Upper lobe of left lung (tissue), 6 donors: ENCODE data around the gene NR1H4. TPM values are rescaled to one million over a fixed set of nuclear protein-coding genes. Genes with fewer than 3 reads are reported as not detected.
"Not testable (repeated sequence)": the region's sequence is repeated elsewhere in the genome, so short reads cannot be mapped to it uniquely, and the experiment has no call there.

Experiments
- ATAC-seq, 2 donors: fragments of 200-7000 bp; cut with Tn5 transposase; one replicate each; pipeline ENCODE4 v1.9.1; 2022; ENCODE audit warnings: mild to moderate bottlenecking in 2 of 2, moderate library complexity in 2 of 2; ENCODE audit not compliant: low FRiP score in 2 of 2
- DNase-seq, 2 donors: peaks; one replicate each; pipeline ENCODE4 v3.0.0-alpha.2; 2019 to 2020
- H3K27ac ChIP-seq, 4 donors: fragments of 200-600 bp; sonication (generic); one replicate each; pipeline ENCODE4 v1.5.1; 2016 to 2019
- H3K27me3 ChIP-seq, 4 donors: fragments of 200-600 bp; sonication (generic); one replicate each; pipeline ENCODE4 v1.5.1; 2017 to 2019
- H3K36me3 ChIP-seq, 4 donors: fragments of 200-600 bp; sonication (generic); one replicate each; pipeline ENCODE4 v1.5.1; 2016 to 2019
- H3K4me1 ChIP-seq, 4 donors: fragments of 200-600 bp; sonication (generic); one replicate each; pipeline ENCODE4 v1.5.1; 2018 to 2019
- H3K4me3 ChIP-seq, 4 donors: fragments of 200-600 bp; sonication (generic); one replicate each; pipeline ENCODE4 v1.5.1; 2017 to 2019; ENCODE audit warnings: mild to moderate bottlenecking in 2 of 4, moderate library complexity in 1 of 4
- H3K9me3 ChIP-seq, 4 donors: fragments of 200-600 bp; sonication (generic); one replicate each; pipeline ENCODE4 v1.5.1; 2018 to 2019
- CTCF ChIP-seq, 6 experiments: fragments of 450-650 bp in 4 of 6; fragments of 200-600 bp in 2 of 6; sonication (generic) in 2 of 6; IDR thresholded peaks; one replicate each; pipeline ENCODE4 v1.5.1; 2016 to 2019; ENCODE audit warnings: antibody characterized with exemption in 6 of 6
- EP300 ChIP-seq, 4 donors: sonication (generic); formaldehyde crosslinking; IDR thresholded peaks; one replicate each; pipeline ENCODE4 v1.5.1; 2017; ENCODE audit warnings: antibody characterized with exemption in 4 of 4, control low read depth in 2 of 4
- POLR2A ChIP-seq, 4 donors: fragments of 450-650 bp; IDR thresholded peaks; one replicate each; pipeline ENCODE4 v1.5.1; 2016 to 2017; ENCODE audit warnings: antibody characterized with exemption in 4 of 4, mild to moderate bottlenecking in 2 of 4
- POLR2AphosphoS5 ChIP-seq, 2 donors: sonication (generic); formaldehyde crosslinking; IDR thresholded peaks; one replicate each; pipeline ENCODE4 v1.5.1; 2017; ENCODE audit warnings: antibody characterized with exemption in 2 of 2
- WGBS, 2 donors: methylation state at CpG; one replicate each; pipeline ENCODE4 v1.1.5; 2017 to 2018; 5-methylcytosine and 5-hydroxymethylcytosine counted together
- total RNA-seq, 6 donors: library from RNA; depleted of rRNA in 4 of 6; stranded (reverse); fragments of >200 nt in 4 of 6; gene quantifications; one replicate each; pipeline versions ENCODE4 v1.1.0 to v1.2.1, GENCODE V29; 2016 to 2021
- donor health status: DM: no; HTN: no; CAD: no; lungs with moderate emphysema.
- donor health status: DM: no; HTN: yes; CAD: no; lungs with severe emphysema.

NR1H4 gene
- total RNA-seq, 6 donors from 2014 or later: 0.09 to 0.20 TPM; not detected in 4

- Histone ChIP-seq H3K4me3 (no peak overlapping the region), H3K9me3 (peaks cover 0 to 9% (median 3%) of the 10 kb centered on the region in 4 donors), H3K4me1 (no peaks in the 10 kb centered on the region), H3K27ac (no peak overlapping the region), H3K36me3 (no peaks in the 10 kb centered on the region), H3K27me3 (no peaks in the 10 kb centered on the region)
- WGBS, 2 donors: 67 to 69% methylated on average over 5 of the region's 5 CpGs
- TF ChIP-seq POLR2A (IDR thresholded peaks at IDR 0.05) (no peak), EP300 (IDR thresholded peaks at IDR 0.05) (no peak), CTCF (IDR thresholded peaks at IDR 0.05) (no peak)
- DNase-seq (no peak), ATAC-seq (no peak)
Measured at GRCh38 chr12:100593490-100593889, 119.8 kb downstream of the NR1H4 start.

- TF ChIP-seq POLR2AphosphoS5 (IDR thresholded peaks at IDR 0.05) (no peak), EP300 (IDR thresholded peaks at IDR 0.05) (no peak), POLR2A (IDR thresholded peaks at IDR 0.05) (no peak), CTCF (IDR thresholded peaks at IDR 0.05) (no peak)
- H3K27ac ChIP-seq: no peak overlapping the region
- no peaks in the 10 kb centered on the region for H3K4me1 ChIP-seq
- H3K4me3 ChIP-seq: no peak overlapping the region
- WGBS, 2 donors: 69 to 78% methylated on average over 1 of the region's 1 CpG
- H3K36me3 ChIP-seq: no peaks in the 10 kb centered on the region
- DNase-seq: no peak
- no peaks in the 10 kb centered on the region for H3K27me3 ChIP-seq
- no peak for ATAC-seq
- H3K9me3 ChIP-seq: no peaks in the 10 kb centered on the region
Measured at GRCh38 chr12:100601626-100602025, 128.0 kb downstream of the NR1H4 start.

- WGBS, 2 donors: 73 to 78% methylated on average over 1 of the region's 1 CpG
- not testable (repeated sequence) for H3K4me3 ChIP-seq, H3K27ac ChIP-seq, H3K9me3 ChIP-seq, H3K27me3 ChIP-seq, DNase-seq, H3K36me3 ChIP-seq, H3K4me1 ChIP-seq
- peak in 1 of 2 donors; percentile 12 for ATAC-seq
Measured at GRCh38 chr12:100602997-100603396, 129.3 kb downstream of the NR1H4 start.

GRCh38 chr12:100608776-100609175, 135.1 kb downstream of the NR1H4 start:
- H3K27me3 ChIP-seq: no peaks in the 10 kb centered on the region
- WGBS, 2 donors: 64 to 86% methylated on average over 1 of the region's 1 CpG
- no peak overlapping the region for H3K27ac ChIP-seq
- no peak overlapping the region for H3K4me3 ChIP-seq
- no peaks in the 10 kb centered on the region for H3K36me3 ChIP-seq
- TF ChIP-seq POLR2AphosphoS5 (IDR thresholded peaks at IDR 0.05): no peak
- TF ChIP-seq EP300 (IDR thresholded peaks at IDR 0.05): no peak
- TF ChIP-seq POLR2A (IDR thresholded peaks at IDR 0.05): no peak
- no peak for TF ChIP-seq CTCF (IDR thresholded peaks at IDR 0.05)
- H3K4me1 ChIP-seq: no peaks in the 10 kb centered on the region
- no peaks in the 10 kb centered on the region for H3K9me3 ChIP-seq
- peak in 1 of 2 donors; percentile 33 for DNase-seq
- peak in 1 of 2 donors; percentile 78 for ATAC-seq

GRCh38 chr12:100610666-100611430, 137.2 kb downstream of the NR1H4 start:
- ATAC-seq (no peak), DNase-seq (no peak)
- H3K4me3 ChIP-seq: no peak overlapping the region
- no peaks in the 10 kb centered on the region for H3K9me3 ChIP-seq
- H3K27ac ChIP-seq: no peak overlapping the region
- no peaks in the 10 kb centered on the region for H3K27me3 ChIP-seq
- no peaks in the 10 kb centered on the region for H3K36me3 ChIP-seq
- no peak for TF ChIP-seq POLR2AphosphoS5 (IDR thresholded peaks at IDR 0.05)
- TF ChIP-seq POLR2A (IDR thresholded peaks at IDR 0.05): no peak
- no peak for TF ChIP-seq EP300 (IDR thresholded peaks at IDR 0.05)
- no peak for TF ChIP-seq CTCF (IDR thresholded peaks at IDR 0.05)
- H3K4me1 ChIP-seq: no peaks in the 10 kb centered on the region
- WGBS, 2 donors: 71 to 86% methylated on average over 4 of the region's 4 CpGs
